Karpas-422 (cell line): ENCODE results near the gene MAPK14. TPM values are rescaled to one million over a fixed set of nuclear protein-coding genes. Genes with fewer than 3 reads are reported as not detected.

Source experiments
- DNase-seq: peaks from one replicate; pipeline ENCODE4 v3.0.0-alpha.2; 2015
- H2AFZ ChIP-seq: fragments of 200-600 bp; sonication (generic); 2 replicates; pipeline ENCODE4 v1.6.1; 2014; ENCODE audit warnings: antibody characterized with exemption, low read length, mixed read lengths
- H3K27ac ChIP-seq: fragments of 200-600 bp; sonication (generic); 2 replicates; pipeline ENCODE4 v1.5.1; 2014; ENCODE audit warnings: mild to moderate bottlenecking, low read length, moderate library complexity
- H3K27me3 ChIP-seq: fragments of 200-600 bp; sonication (generic); 2 replicates; pipeline ENCODE4 v1.6.1; 2014; ENCODE audit warnings: low read length, mixed read lengths
- H3K36me3 ChIP-seq: fragments of 200-600 bp; sonication (generic); 2 replicates; pipeline ENCODE4 v1.6.1; 2014; ENCODE audit warnings: low read length, mixed read lengths; ENCODE audit not compliant: insufficient read depth
- H3K4me1 ChIP-seq: fragments of 200-600 bp; sonication (generic); 2 replicates; pipeline ENCODE4 v1.6.1; 2014; ENCODE audit warnings: mild to moderate bottlenecking, low read length, mixed read lengths
- H3K4me2 ChIP-seq: fragments of 200-600 bp; sonication (generic); 2 replicates; pipeline ENCODE4 v1.6.1; 2014; ENCODE audit warnings: low read length, low read depth, mild to moderate bottlenecking; ENCODE audit not compliant: poor library complexity, severe bottlenecking
- H3K4me3 ChIP-seq: fragments of 200-600 bp; sonication (generic); 2 replicates; pipeline ENCODE4 v1.5.1; 2014; ENCODE audit warnings: mild to moderate bottlenecking, antibody characterized with exemption, low read length, mixed read lengths
- H3K79me2 ChIP-seq: fragments of 200-600 bp; sonication (generic); 2 replicates; pipeline ENCODE4 v1.6.1; 2014; ENCODE audit warnings: mild to moderate bottlenecking, low read length, mixed read lengths
- H3K9ac ChIP-seq: fragments of 200-600 bp; sonication (generic); 2 replicates; pipeline ENCODE4 v1.6.0; 2014; ENCODE audit warnings: low read length
- H3K9me2 ChIP-seq: fragments of 200-600 bp; sonication (generic), shearing (Covaris generic); replicated peaks from 2 replicates; pipeline ENCODE4 v1.6.0; 2014; ENCODE audit warnings: mild to moderate bottlenecking, low read length, moderate library complexity; ENCODE audit not compliant: insufficient read depth
- H3K9me3 ChIP-seq: fragments of 300-700, 200-600 bp; sonication (generic); 2 replicates; pipeline ENCODE4 v1.6.1; 2014; ENCODE audit warnings: low read length, mixed read lengths
- H4K20me1 ChIP-seq: fragments of 200-600 bp; sonication (generic); 2 replicates; pipeline ENCODE4 v1.6.1; 2014; ENCODE audit warnings: mild to moderate bottlenecking, antibody characterized with exemption, low read length, low read depth; ENCODE audit not compliant: insufficient read depth
- total RNA-seq: library from RNA; depleted of rRNA; stranded (reverse); fragments of >200 nt; shearing (Covaris generic); gene quantifications from 2 replicates; pipeline ENCODE4 v1.2.3, GENCODE V29; 2014; ENCODE audit warnings: low replicate concordance

Gene MAPK14
- total RNA-seq, 1 experiment from 2014 or later = 56.1 TPM

GRCh38 chr6:36133912-36134311 lies 106.3 kb downstream of the MAPK14 start:
- Histone ChIP-seq H2AFZ (no peak overlapping the region), H3K4me1 (peaks cover 38% of the 10 kb centered on the region), H3K4me2 (no peak overlapping the region), H3K27ac (no peak overlapping the region), H3K27me3 (no peaks in the 10 kb centered on the region), H3K9me2 (no peaks in the 10 kb centered on the region), H3K79me2 (no peaks in the 10 kb centered on the region), H4K20me1 (no peaks in the 10 kb centered on the region), H3K4me3 (no peak overlapping the region), H3K9ac (no peak overlapping the region), H3K9me3 (no peaks in the 10 kb centered on the region), H3K36me3 (no peaks in the 10 kb centered on the region)
- DNase-seq = no peak

- H3K9ac ChIP-seq = no peak overlapping the region
- no peaks in the 10 kb centered on the region for H3K9me3 ChIP-seq
- no peak overlapping the region for H3K4me3 ChIP-seq
- H3K4me2 ChIP-seq = no peak overlapping the region
- H3K79me2 ChIP-seq = no peaks in the 10 kb centered on the region
- no peak for DNase-seq
- H3K27me3 ChIP-seq = no peaks in the 10 kb centered on the region
- H3K27ac ChIP-seq = no peak overlapping the region
- H4K20me1 ChIP-seq = no peaks in the 10 kb centered on the region
- no peaks in the 10 kb centered on the region for H3K9me2 ChIP-seq
- H3K36me3 ChIP-seq = no peaks in the 10 kb centered on the region
- peaks cover 42% of the 10 kb centered on the region for H3K4me1 ChIP-seq
- no peak overlapping the region for H2AFZ ChIP-seq
These were observed 107.6 kb downstream of the MAPK14 start for GRCh38 chr6:36135053-36135731.

DNA sequence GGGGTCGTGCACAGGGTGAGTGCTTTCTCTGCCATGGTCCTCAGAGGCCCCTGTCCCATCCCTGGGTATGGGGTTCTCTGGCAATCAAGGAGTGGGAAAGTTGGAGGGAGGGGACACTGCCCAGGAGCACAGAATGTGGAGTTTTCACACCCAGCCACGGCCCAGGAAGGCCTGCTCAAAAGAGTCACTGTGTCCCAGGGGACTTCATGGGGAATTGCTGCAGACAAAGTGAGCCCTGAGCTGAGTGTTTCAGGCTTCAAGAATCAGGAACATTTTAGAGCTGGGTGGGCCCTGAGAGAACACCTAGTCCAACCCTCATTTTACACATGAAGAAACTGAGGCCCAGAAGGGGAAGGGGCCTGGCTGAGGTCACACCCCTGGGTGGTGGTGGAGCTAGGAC lies 108.4 kb downstream of the MAPK14 start:
- H3K9me2 ChIP-seq = no peaks in the 10 kb centered on the region
- H3K4me1 ChIP-seq = peaks cover 40% of the 10 kb centered on the region
- no peak overlapping the region for H3K9ac ChIP-seq
- peak overlapping the region; percentile 0 for H3K4me2 ChIP-seq
- H3K4me3 ChIP-seq = no peak overlapping the region
- H3K79me2 ChIP-seq = no peaks in the 10 kb centered on the region
- peak; percentile 57 for DNase-seq
- no peaks in the 10 kb centered on the region for H3K36me3 ChIP-seq
- H3K27ac ChIP-seq = no peak overlapping the region
- no peaks in the 10 kb centered on the region for H3K27me3 ChIP-seq
- H3K9me3 ChIP-seq = no peaks in the 10 kb centered on the region
- no peaks in the 10 kb centered on the region for H4K20me1 ChIP-seq
- H2AFZ ChIP-seq = no peak overlapping the region

GRCh38 chr6:36136551-36136950 lies 108.9 kb downstream of the MAPK14 start:
- Histone ChIP-seq H3K79me2 (no peaks in the 10 kb centered on the region), H3K4me2 (no peak overlapping the region), H3K36me3 (no peaks in the 10 kb centered on the region), H2AFZ (no peak overlapping the region), H3K9me3 (no peaks in the 10 kb centered on the region), H3K4me3 (no peak overlapping the region), H3K27ac (no peak overlapping the region), H3K9me2 (no peaks in the 10 kb centered on the region), H3K9ac (no peak overlapping the region), H3K4me1 (peaks cover 35% of the 10 kb centered on the region), H4K20me1 (no peaks in the 10 kb centered on the region), H3K27me3 (no peaks in the 10 kb centered on the region)
- no peak for DNase-seq

DNA sequence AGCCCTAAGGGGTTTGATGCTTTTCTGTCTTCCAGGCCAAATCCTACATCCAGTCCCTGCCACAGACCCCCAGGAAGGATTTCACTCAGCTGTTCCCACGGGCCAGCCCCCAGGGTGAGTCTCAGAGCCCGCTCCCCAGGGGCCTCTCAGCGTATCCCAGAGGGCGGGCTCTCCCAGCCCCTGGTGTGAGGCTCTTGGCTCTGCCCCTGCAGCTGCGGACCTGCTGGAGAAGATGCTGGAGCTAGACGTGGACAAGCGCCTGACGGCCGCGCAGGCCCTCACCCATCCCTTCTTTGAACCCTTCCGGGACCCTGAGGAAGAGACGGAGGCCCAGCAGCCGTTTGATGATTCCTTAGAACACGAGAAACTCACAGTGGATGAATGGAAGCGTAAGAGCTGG lies 111.1 kb downstream of the MAPK14 start:
- Histone ChIP-seq H3K27ac (no peak overlapping the region), H3K9ac (no peak overlapping the region), H3K36me3 (no peaks in the 10 kb centered on the region), H2AFZ (no peak overlapping the region), H3K4me1 (peaks cover 27% of the 10 kb centered on the region), H3K79me2 (no peaks in the 10 kb centered on the region), H3K9me2 (no peaks in the 10 kb centered on the region), H3K4me2 (no peak overlapping the region), H3K9me3 (no peaks in the 10 kb centered on the region), H4K20me1 (no peaks in the 10 kb centered on the region), H3K4me3 (no peak overlapping the region), H3K27me3 (no peaks in the 10 kb centered on the region)
- no peak for DNase-seq

DNA sequence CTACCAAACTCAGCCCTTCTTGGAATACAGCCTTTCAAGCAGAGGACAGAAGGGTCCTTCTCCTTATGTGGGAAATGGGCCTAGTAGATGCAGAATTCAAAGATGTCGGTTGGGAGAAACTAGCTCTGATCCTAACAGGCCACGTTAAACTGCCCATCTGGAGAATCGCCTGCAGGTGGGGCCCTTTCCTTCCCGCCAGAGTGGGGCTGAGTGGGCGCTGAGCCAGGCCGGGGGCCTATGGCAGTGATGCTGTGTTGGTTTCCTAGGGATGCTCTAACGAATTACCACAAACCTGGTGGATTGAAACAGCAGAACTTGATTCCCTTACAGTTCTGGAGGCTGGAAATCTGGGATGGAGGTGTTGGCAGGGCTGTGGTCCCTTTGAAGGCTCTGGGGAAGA lies 111.8 kb downstream of the MAPK14 start:
- H3K36me3 ChIP-seq = no peaks in the 10 kb centered on the region
- H3K27ac ChIP-seq = 0 out of 2 replicates have a peak overlapping the region, but pooled peaks have one; percentile 9
- no peaks in the 10 kb centered on the region for H4K20me1 ChIP-seq
- H3K9me3 ChIP-seq = no peaks in the 10 kb centered on the region
- H3K9me2 ChIP-seq = no peaks in the 10 kb centered on the region
- H2AFZ ChIP-seq = no peak overlapping the region
- H3K9ac ChIP-seq = peak overlapping the region; percentile 29
- H3K27me3 ChIP-seq = no peaks in the 10 kb centered on the region
- no peaks in the 10 kb centered on the region for H3K79me2 ChIP-seq
- H3K4me1 ChIP-seq = peaks cover 27% of the 10 kb centered on the region
- H3K4me2 ChIP-seq = peak overlapping the region; percentile 29
- DNase-seq = peak; percentile 81
- H3K4me3 ChIP-seq = no peak overlapping the region

DNA sequence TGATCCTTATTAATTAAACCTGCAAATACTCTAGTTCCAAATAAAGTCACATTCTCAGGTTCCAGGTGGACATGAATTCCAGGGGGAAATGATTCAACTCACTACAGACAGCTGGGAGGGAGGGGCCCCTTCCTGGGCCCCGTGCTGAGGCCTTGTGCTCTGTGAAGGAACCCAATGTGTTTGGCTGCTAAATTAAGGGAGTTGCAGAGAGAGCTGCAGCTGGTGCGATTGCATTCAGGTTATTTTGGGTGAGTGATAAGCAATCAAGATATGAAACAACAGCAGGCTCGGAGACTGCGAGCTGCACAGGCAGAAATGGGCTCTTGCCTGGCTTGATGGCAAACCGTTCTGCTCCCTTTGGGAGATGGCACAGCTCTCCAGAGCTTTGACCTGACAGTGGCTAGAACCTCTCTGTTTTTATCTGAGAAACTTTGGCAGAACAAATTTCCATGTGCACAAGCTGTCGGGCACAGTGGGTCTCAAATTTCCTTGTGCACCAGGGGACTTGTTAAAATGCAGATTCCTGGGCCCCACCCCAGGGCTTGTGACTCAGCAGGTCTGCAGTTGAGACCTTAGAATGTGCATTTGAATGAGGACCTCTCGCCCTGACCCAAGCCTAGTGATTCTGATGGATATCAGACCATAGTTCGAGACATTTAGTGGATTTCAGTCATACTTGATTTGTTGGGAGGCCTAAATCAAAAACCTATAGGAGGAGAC lies 112.5 kb downstream of the MAPK14 start:
- Histone ChIP-seq H3K9ac (peak overlapping the region; percentile 29), H3K9me3 (no peaks in the 10 kb centered on the region), H3K9me2 (no peaks in the 10 kb centered on the region), H3K36me3 (no peaks in the 10 kb centered on the region), H3K4me2 (peak overlapping the region; percentile 29), H2AFZ (no peak overlapping the region), H3K4me1 (peaks cover 27% of the 10 kb centered on the region), H4K20me1 (no peaks in the 10 kb centered on the region), H3K79me2 (no peaks in the 10 kb centered on the region), H3K4me3 (no peak overlapping the region), H3K27ac (0 out of 2 replicates have a peak overlapping the region, but pooled peaks have one; percentile 9), H3K27me3 (no peaks in the 10 kb centered on the region)
- peak; percentile 68 for DNase-seq

DNA sequence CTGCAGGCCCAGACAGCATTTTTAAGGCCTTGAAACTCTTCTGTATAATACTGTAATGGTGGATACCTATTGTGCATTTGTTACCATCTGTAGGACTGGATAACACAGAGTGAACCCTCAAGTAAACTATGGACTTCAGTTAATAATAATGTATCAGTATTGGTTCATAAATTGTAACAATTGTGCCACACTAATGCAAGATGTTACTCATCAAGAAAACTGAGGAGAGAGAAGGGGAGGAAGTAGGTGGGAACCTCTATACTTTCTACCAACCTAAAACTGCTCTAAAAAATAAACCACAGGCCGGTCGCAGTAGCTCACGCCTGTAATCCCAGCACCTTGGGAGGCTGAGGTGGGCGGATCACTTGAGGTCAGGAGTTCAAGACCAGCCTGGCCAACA lies 113.5 kb downstream of the MAPK14 start:
- no peak overlapping the region for H3K4me2 ChIP-seq
- H3K36me3 ChIP-seq = no peaks in the 10 kb centered on the region
- no peaks in the 10 kb centered on the region for H3K27me3 ChIP-seq
- no peaks in the 10 kb centered on the region for H3K9me2 ChIP-seq
- no peak for DNase-seq
- peaks cover 22% of the 10 kb centered on the region for H3K4me1 ChIP-seq
- no peak overlapping the region for H3K4me3 ChIP-seq
- H2AFZ ChIP-seq = no peak overlapping the region
- H3K79me2 ChIP-seq = no peaks in the 10 kb centered on the region
- no peak overlapping the region for H3K9ac ChIP-seq
- no peaks in the 10 kb centered on the region for H4K20me1 ChIP-seq
- H3K9me3 ChIP-seq = no peaks in the 10 kb centered on the region
- no peak overlapping the region for H3K27ac ChIP-seq
